HG02678 (cell line): ENCODE data around the gene TMEM167A.
"Not testable (repeated sequence)": the region's sequence is repeated elsewhere in the genome, so short reads cannot be mapped to it uniquely, and the experiment has no call there.

ENCODE experiments used
- ATAC-seq: cut with Tn5 transposase; IDR thresholded peaks from one replicate; pipeline ENCODE4 v1.9.1; 2021; ENCODE audit warnings: mild to moderate bottlenecking, moderate library complexity; ENCODE audit not compliant: unreplicated experiment

Gene TMEM167A

DNA sequence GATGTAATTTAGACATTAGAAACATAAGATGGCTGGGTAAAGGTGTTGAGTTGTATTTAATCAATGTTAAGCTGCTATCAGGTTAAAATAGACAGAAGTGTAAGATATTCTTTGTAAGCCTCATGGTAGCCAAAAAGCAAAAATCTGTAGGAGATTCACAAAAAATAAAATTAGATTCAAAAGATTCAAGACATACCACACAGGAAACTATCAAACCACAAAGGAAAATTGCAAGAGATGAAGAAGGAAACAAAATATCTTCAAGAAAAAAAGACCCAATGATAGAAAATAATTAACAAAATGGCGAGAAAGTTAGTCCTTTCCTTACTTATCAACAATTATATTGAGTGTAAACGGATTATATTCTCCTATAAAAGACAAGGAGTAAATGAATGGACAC lies 15.4 kb upstream of the TMEM167A start:
- no peak for ATAC-seq

DNA sequence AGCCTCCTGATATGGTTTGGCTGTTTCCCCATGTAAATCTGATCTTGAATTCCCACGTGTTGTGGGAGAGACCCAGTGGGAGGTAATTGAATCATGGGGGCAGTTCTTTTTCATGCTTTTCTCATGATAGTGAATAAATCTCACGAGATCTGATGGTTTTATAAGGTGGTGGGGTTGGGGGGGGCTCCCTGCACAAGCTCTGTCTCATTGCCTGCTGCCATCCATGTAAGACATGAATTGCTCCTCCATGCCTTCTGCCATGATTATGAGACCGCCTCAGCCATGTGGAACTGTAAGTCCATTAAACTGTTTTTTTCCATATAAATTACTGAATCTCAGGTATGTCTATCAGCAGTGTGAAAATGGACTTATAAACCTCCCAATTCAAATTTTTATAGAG lies 13.0 kb upstream of the TMEM167A start:
- ATAC-seq, result no peak

DNA sequence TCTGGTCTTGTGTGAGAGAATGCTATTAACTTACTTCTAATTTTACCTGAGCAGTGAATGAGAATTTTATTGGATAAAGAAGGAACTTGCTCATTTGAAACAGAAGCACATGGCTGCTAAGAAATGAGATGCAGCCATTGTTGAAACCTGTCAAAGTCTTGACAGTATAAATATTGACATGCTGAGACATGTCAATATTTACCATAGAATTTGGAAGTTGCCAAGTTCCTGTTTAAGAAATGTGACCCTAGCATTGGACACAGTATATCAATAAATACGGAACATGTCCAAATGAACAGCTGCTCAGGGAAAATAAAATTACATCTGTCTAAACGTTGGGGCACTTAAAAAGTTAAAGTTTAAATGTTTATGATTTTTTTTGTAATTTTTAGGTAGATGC lies 7.9 kb upstream of the TMEM167A start:
- ATAC-seq, result no peak

DNA sequence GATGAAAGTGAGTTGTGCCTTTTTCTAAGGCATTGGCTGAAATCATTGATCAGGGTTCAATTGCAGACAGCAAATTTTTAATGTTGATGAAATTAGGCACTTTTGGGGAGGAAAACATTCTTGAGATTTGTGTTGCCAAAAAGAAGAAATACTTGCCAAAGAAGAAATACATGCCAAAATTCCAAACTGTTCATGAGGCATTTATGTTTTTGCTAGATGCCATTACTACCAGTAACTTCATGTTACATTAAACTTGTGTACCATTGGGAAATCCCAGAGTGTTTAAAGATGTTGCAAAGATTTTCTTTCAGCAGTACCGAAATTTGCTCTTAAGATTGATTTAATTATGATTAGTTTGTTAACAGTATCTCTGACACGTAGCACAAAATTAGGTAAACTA lies 7.1 kb upstream of the TMEM167A start:
- no peak for ATAC-seq

DNA sequence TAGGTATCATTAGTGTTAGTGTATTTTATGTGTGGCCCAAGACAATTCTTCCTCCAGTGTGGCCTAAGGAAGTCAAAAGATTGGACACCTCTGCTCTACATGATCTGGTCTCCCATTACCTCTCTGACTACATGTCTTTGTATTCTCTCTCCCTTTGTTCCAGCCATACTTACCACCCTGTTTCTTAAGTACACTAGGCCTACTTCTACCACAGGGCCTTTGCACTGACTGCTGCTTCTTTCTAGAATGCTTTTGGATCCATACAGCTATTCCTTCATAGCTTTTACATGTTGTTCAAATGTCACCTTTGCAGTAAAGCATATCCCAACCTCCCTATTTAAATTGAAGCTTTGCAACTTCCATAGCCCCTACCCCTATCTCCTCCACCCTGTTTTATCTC lies 5.6 kb upstream of the TMEM167A start:
- ATAC-seq, result no peak

DNA sequence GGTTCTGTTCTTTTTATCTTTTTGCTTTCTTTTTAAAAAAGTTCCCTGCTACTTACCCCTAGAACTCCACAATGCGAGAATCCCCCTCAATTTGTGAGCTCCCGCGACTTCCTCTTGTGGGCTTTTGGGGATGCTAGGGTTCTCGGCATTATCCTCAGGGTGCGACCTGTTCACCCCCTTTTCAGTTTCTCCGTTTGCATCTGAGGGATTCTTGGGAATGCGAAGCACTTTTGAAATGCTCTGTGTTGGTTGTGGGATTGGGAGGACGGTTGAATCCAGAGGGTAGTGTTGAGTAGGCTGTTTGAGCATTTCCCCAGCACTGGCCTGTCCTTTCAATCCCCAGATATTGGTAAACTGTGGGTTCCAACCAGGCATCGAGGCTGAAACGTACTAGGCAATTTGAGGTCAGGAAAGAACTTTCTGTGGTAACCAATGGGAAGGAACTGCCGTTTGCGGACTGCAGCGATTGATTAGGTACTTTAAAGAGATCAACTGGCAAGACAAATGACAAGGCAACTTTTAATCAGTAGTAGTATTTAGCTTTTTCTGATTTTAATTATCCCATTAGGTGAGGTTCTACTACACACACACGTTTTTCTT lies 568 bp upstream of the TMEM167A start:
- ATAC-seq, result peak; percentile 1

DNA sequence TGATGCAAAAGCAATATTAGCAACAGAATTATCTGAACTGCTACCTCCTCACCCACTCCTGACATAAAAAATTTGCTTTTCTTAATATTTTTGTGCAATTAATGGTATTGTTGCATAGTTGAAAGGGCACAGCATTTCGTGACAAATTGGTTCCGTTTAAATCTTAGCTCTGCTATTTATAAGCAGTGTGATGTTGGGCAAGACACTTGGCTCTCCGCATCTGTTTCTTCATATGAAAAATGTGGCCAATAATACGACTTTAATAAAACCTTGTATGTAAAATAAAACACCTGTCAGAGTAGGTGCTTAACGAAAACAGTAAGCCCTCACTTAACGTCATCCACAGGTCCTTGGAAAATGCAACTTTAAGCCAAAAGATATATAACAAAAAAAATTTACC lies 4.2 kb downstream of the TMEM167A start:
- ATAC-seq, result no peak

DNA sequence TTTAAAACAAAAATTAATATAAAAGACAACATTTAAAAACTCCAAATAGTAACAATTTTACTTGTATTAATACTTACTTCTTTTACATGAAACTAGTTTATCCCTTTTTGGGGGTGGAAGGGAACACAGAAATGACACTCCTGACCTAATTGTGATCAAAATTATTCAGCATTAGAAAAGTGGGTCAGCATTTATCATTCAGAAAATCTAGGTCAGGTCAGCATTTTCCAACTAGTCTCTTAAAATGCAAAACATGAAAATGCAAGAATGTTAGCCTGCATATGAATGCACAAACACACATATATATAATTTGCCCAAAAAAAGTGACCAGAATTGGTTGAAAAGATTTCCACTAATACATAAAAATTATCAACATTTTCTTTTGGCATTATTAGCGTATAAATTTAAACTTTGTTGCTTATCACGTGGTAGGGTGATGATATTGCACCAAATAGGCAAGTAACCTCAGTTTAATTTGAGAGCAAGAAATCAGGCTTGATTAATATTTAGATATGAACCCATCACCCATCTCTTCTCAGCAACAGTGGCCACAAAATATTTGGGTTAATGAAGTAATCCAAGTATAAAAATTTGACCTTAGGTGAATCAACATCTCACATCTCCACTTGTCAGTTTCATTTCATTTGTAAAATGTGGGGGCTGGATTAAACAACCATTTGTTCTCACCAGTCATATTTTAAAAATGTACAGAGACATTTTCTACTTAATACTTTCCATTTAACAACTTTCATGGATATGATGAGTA lies 5.7 kb downstream of the TMEM167A start:
- no peak for ATAC-seq

DNA sequence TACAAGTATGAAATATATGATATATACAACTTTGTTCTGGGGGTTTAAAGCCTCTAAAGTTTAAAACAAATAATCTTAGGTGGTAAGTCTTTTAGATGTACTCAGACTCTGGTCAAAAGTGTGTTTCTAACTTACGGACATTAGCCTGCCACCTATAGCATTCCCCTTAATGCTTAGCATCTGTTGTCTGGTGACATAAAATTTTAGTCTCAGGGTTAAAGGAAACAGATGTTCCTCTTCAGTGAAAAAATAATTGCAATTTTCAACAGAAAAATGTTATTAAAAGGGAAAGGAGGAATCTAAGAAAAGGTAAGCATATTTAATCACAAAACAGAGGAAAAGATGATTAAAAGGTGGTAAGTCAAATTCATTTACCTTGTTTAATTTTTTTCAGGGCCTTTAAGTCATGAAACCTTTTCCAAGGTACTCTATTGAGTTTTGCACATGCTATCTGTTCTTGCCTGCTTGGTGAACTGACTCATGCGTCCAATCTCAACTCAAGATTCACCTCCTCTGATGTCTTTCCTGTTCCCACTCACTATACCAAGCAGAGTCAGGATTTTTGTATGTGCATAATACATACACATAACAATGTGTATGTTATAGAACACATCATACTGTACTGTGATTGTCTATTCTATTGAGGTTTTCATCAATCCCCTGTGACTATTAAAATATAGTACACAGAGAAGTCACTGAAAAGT lies 7.9 kb downstream of the TMEM167A start:
- ATAC-seq, result no peak

DNA sequence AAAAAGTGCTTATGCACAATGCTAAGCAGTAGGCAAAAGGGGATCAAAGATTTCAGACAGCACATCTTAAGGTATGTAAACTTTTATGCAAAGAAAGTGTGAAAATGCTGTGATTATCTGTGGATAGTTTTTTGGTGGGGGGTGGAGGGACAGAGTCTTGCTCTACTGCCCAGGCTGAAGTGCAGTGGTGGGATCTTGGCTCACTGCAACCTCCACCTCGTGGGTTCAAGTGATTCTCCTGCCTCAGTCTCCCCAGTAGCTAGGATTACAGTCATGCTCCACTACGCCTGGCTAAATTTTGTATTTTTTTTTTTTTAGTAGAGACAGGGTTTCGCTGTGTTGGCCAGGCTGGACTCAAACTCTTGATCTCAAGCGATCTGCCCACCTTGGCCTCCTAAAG lies 9.8 kb downstream of the TMEM167A start:
- not testable (repeated sequence) for ATAC-seq

DNA sequence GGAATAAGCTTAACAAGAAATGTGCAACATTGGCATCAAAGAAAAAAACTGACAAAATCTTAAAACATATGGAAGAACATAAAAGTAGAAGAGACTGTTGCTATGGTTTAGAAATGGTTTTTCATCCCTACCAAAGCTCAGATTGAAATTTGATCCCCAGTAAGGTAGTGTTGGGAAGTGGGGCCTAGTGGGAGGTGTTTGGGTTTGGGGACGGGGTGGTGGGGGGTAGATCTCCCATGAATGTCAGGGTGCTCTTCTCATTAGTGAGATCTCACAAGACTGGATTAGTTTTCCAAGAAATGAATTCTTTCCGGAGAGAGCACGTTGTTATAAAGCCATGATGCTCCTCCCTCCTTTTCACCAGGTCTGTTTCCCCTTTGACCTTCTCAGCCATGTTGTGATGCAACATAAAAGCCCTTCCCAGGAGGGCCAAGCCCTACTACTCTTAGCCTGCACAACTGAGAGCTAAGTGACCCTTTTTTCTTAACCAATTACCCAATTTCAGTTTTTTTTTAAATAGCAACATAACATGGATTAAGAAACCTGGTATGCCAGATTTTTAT lies 10.6 kb downstream of the TMEM167A start:
- no peak for ATAC-seq

DNA sequence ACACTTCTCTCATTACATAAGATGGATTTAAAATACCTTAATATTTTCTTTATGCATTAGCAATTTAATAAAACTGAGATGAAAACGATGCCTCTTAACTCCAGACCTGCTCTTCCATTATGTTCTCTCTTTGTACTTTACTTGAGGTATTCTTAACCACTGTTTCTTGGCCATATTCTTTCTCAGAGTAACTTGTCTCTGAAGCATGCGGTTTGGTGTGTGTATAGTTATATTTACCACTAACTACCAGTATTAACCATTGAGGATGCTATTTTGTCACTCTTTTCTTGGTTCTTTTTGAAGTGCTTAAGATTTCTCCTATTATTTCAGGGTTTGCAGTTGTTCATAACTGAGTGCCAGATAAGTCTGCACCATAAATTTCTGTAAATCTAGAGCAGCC lies 17.9 kb downstream of the TMEM167A start:
- no peak for ATAC-seq

DNA sequence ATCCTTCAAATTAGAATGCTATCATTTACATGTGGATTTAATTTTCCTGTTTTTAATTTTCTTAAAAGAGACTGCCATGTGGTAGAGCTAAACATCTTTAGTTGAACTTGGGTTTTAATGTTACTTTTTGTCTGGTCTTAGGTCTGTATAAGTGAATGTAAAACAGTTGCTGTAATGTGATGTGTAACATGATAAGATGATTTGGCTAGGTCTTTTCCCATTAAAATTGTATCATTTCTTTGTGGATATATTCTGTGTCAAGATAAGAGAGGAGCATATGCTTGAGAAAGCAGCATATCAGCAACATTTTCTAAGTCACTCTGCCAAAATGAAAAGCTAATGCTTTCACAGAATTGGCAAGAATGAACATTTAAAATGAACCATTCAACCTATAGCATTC lies 18.5 kb downstream of the TMEM167A start:
- ATAC-seq, result no peak

DNA sequence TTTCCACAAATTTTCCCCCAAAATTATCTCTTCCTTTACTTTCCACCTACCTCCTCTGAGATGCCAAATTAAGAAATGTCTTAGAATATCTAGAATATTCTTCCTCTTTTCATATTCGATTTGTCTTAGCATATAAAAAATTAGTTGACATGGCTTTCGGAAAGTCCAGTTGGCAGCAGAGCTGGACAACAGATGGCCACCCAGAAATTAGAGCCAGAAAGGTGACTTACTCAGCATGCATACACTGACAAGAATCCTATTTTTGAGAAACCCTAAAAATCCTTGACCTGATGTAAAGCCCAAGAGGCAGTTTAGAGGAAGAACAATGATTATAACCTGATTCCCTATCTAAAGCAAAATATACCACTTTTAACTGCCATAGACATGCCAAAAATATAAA lies 22.0 kb downstream of the TMEM167A start:
- no peak for ATAC-seq

DNA sequence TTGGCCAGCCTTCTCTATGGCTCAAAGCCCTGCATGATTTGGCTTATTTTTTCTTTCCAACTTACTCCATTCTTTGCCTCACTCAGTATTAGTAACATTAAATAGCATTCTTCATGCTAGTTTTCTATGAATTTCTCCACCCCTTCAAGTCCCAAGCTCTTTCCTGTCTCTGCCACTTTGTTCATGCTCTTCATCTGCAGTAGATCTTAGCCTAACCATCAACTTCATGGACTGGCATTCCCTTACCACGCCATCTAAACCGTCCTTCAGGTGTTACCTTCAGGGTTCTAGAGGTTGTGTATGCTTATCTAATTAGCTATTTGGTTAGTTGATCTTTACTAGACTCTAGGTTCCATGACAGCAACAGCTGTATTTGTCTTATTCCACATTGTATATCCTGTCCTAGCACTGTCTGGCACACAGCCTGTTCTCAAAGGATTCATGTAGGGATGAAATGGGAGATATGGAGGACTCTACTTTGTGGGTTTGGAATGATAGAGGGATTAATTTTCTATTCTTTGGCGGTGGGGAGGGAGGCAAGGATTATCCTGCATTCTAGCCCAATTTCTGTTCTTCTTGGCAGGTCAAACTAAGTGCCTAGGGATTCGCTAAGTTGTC lies 26.4 kb downstream of the TMEM167A start:
- ATAC-seq, result no peak

DNA sequence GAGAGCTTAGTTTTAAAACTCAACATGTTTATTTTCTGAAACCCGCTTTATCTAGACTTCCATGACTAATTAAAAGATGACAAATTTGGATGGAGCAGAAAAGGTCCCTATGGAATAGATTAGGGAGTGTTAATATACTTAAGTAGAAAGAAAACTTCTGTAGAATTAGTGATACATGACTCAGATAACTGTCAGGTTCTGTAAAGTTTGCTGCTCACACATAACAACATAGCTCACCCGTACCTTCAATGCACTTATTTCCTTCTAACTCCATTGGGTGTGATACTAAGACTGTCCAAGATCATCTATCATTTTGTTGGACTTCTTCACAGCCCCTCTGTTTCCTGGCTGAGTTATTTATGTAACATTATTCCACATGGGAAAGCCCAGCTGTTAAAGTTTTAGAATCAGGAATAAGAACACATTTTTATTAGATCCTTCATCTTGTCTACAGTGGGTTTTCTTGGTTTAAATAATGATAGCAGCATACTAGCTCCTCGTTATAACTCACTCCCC lies 27.8 kb downstream of the TMEM167A start:
- no peak for ATAC-seq

DNA sequence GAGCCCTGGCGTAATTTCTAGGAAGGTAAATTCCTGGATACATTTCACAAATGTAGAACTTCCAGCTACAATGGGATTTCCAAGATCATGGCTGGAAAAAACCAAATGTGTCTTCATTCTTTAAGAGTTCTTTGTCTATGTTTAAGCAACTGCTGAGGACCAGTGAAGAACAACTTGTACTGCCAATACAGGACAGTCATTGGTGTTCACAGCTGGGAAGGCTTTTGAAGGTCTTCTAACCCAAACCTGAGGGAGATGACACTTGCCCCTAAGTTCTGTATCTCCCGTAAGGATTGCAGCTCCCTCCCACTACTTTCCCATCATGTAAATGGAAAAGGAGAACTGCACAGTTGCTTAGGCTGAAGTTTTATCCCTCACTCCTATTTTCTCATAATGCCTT lies 28.4 kb downstream of the TMEM167A start:
- ATAC-seq, result no peak

DNA sequence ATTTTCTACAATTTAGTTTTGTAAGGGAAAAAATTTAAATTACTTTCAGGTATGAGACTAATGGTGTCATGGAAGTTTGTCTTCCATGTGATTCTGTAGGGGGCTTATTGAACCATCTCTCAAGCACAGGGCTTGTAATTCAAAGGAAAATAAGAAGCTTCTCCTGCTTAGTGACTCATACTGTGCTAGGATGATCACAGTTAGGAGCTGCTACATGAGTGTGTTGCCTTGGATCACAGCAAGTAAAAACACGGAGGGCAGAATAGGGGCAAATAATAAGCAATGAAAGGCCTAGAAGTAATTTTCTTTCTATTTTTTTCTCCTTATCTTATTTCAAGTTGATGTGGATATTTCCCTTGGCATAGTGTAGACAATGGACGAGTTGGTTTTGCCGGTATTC lies 28.9 kb downstream of the TMEM167A start:
- no peak for ATAC-seq

DNA sequence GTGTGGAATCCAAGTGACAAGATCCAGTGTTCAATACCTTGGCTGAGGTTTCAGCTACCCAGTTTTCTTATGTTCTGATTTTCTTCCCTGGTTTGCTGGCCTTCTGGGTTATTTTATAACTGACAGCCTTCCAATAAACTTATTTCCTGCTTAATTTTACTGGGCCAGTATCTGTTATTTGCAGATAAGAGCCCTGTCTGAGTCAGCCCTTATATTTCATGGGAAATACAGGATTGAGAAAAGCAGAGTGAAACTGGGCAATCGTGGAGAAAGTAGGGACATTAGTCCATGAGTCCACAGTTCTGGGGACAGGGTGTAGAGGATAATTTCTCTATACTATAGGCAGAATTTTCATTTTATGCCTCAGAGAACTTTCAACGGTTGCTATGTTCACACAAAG lies 32.3 kb downstream of the TMEM167A start:
- ATAC-seq, result no peak

DNA sequence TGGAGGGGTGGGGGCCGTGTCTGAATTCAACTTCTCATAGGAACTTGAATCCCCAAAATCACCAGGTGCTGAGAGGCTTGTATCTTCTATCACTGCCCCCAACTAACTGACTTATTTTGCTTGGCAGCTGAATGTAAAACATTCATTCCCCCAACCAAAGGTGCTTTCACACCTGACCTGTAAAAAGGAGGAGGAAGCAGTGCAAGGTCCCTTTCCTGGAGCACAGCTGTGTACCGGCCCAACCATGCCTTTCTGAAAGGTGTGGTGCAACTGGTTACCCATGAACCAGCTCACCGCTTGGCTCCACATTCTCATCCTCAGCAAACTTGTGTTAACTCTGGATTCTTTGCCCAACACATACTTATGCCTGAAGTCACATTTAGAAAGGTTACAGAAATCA lies 34.7 kb downstream of the TMEM167A start:
- ATAC-seq, result no peak

DNA sequence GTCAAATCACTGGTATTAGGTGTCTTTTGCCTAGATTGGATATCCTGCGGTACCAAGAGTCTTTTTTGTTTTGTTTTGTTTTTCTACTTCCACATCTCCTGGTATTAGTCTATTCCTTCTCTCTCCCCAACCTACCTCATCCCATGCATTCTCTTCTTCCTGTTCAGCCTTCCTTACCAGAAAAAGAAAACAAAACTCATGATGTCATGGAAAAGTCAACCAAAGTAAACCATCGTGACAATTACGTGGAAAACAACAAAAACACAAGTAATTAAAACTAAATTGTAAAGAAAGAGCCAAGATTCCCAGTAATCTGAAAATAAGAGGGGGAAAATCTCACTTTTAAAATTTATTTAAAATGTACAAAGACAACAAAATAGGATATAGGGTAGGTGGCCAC lies 38.3 kb downstream of the TMEM167A start:
- no peak for ATAC-seq
